ENCODE data around the gene WDR82. TPM values are rescaled to one million over a fixed set of nuclear protein-coding genes. Genes with fewer than 3 reads are reported as not detected.

The WDR82 gene
- total and polyA plus RNA-seq, 2 experiments from 2014 or later = 25.2 to 71.8 TPM

DNA sequence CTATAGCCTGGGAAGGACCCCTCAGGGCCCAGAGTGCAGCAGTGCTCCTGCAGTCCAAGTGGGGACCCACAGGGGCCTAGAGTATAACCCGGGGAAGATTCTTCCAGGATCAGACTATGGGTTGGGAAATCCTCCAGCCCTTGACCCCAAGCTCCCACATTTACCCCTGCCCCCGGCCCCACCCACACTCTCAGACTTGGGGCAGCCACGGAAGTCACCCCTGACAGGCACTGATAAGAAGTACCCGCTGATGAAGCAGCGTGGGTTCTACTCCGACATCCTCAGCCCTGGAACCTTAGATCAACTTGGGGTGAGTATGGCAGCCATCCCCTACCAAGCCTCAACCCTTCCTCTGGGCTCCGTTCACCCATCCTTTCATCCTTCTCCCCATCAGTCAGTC is 44.0 kb upstream of the WDR82 start:
- Histone ChIP-seq H3K27ac (ENCODE audit: low read depth) (no peak overlapping the region), H3K27me3 (ENCODE audit: insufficient read depth) (peaks cover 7% of the 10 kb centered on the region; the same call in 1 of the 2 replicates), H3K36me3 (ENCODE audit: insufficient read depth) (no peaks in the 10 kb centered on the region), H3F3A (replicated peaks; ENCODE audit: low read depth) (0 out of 2 replicates have a peak, but pooled peaks cover 4% of the 10 kb centered on the region), H3K4me2 (no peak overlapping the region), H2AFZ (no peak overlapping the region), H4K20me1 (replicated peaks; ENCODE audit: insufficient read depth) (no peaks in the 10 kb centered on the region), H3K79me2 (replicated peaks; ENCODE audit: insufficient read depth) (no peaks in the 10 kb centered on the region), H3K4me1 (ENCODE audit: insufficient read depth) (no peaks in the 10 kb centered on the region), H3K9me2 (ENCODE audit: insufficient read depth) (no peaks in the 10 kb centered on the region), H3K4me3 (no peak overlapping the region)
- Mint-ChIP-seq H3K4me3 (no peak overlapping the region), H3K27ac (no peak overlapping the region), H3K9me3 (no peaks in the 10 kb centered on the region), H3K36me3 (ENCODE audit: low read depth) (no peaks in the 10 kb centered on the region), H3K4me1 (peaks cover 8% of the 10 kb centered on the region; the same call in 2 of the 3 replicates), H3K27me3 (ENCODE audit: insufficient read depth, low read depth, poor library complexity) (peaks cover 11% of the 10 kb centered on the region)
- no peak for TF ChIP-seq ZNF331 (CRISPR knock-in tag; IDR thresholded peaks at IDR 0.05; ENCODE audit: low read depth)
- TF ChIP-seq CTCF (conservative IDR thresholded peaks at IDR 0.05; ENCODE audit: low read depth in 2 of 2) = no peak
- TF ChIP-seq ZNF462 (CRISPR knock-in tag; IDR thresholded peaks at IDR 0.05) = no peak
- no peak for TF ChIP-seq NANOG (IDR thresholded peaks at IDR 0.05; ENCODE audit: borderline replicate concordance)
- no peak for TF ChIP-seq STAT1 (IDR thresholded peaks at IDR 0.05; ENCODE audit: unreplicated experiment)
- no peak for TF ChIP-seq REST (IDR thresholded peaks at IDR 0.05; ENCODE audit: unreplicated experiment)
- TF ChIP-seq EZH2 (IDR thresholded peaks at IDR 0.05; ENCODE audit: low read depth, unreplicated experiment) = no peak
- TF ChIP-seq EZH2phosphoT487 (IDR thresholded peaks at IDR 0.05; ENCODE audit: unreplicated experiment) = no peak
- TF ChIP-seq POLR2AphosphoS5 (IDR thresholded peaks at IDR 0.05; ENCODE audit: low read depth) = no peak
- ATAC-seq (no peak), DNase-seq (ENCODE audit: low spot score) (no peak)

Measured in GM23338 (cell line).